ENCODE results near the gene GIMAP6.

DNA sequence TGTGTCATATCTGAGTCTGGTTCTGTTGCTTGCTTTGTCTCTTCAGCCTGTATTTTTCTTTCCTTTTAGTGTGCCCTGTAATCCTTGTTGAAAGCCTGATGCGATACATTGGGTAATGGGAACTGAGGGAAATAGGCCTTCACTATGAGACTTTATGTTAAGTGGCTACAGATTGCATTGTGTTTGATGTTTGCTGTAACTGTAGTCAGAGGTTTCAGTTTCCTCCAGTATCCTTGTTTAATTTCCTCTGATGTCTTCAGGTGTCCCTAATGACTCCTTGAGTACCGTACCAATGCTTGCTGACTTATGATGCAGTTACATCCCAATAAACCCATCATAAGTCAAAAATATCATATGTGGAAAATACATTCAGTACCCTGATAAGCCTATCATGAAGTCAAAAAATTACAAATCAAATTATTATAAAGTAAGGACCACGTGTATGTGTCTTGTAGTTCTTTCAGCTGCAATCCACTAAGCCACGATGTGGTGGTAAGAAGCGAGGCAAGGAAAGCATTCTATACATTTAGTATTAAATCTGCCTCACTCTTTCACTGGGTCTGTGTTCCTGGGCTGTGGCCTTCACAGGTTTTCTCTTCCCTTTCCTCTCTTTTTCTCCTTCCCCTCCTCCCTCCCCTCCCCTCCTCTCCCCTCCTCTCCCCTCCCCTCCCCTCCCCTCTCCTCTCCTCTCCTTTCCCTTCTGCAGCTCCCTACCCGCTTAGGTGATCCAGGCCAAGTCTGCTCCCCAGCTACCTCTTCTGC, 13.3 kb upstream of the GIMAP6 start:
- TF ChIP-seq, protein P1, sequence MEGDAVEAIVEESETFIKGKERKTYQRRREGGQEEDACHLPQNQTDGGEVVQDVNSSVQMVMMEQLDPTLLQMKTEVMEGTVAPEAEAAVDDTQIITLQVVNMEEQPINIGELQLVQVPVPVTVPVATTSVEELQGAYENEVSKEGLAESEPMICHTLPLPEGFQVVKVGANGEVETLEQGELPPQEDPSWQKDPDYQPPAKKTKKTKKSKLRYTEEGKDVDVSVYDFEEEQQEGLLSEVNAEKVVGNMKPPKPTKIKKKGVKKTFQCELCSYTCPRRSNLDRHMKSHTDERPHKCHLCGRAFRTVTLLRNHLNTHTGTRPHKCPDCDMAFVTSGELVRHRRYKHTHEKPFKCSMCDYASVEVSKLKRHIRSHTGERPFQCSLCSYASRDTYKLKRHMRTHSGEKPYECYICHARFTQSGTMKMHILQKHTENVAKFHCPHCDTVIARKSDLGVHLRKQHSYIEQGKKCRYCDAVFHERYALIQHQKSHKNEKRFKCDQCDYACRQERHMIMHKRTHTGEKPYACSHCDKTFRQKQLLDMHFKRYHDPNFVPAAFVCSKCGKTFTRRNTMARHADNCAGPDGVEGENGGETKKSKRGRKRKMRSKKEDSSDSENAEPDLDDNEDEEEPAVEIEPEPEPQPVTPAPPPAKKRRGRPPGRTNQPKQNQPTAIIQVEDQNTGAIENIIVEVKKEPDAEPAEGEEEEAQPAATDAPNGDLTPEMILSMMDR (IDR thresholded peaks at IDR 0.05): no peak
- TF ChIP-seq POLR2A (IDR thresholded peaks at IDR 0.05) (no peak), POLR2AphosphoS5 (IDR thresholded peaks at IDR 0.05) (no peak), EP300 (IDR thresholded peaks at IDR 0.05) (no peak)
